Middle frontal gyrus (tissue), 1 donor: Measurements from ENCODE around the gene TRIM25.

ENCODE experiments used
- DNase-seq: peaks from one replicate; pipeline ENCODE4 v3.0.0-alpha.2; 2015; ENCODE audit warnings: low spot score; ENCODE audit errors: extremely low spot score

TRIM25 gene

DNA sequence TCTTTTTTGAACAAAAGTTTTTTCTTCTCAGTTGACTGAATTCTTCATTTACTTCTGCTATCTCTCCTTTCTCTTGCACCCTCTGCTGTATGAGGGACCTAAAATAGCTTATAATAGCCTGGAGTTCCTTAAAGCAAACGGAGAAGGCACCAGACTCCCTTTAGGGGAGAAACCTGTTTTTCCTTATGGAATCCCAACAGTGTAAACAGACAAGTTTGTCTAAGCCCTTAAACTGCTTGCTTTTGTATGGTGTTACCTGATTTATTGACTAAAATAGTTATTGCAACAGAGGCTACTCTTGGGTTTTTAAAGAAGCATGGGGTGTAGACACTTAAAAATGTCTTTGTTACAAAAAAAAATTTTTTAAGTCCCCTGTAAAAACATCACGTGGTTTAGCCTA lies 12.9 kb upstream of the TRIM25 start:
- no peak for DNase-seq

DNA sequence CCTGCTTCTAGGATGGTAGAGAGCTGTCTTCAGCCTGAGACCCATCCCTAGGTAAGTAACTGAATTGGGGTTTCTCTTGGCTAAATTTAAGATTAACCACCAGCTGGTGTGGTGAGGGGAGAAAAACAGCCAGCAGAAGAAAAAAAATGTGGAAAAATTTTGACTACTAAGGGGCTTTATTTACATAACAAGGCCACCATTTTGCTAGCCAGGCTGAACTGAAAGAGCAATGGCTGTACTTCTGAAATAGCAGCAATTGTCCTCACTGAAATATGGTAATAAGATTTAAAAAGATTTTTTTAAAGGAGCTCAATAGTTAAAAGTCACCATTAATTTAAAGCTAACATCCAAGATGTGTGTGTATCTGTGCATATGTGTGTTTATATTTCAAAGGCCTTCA lies 12.4 kb upstream of the TRIM25 start:
- no peak for DNase-seq

DNA sequence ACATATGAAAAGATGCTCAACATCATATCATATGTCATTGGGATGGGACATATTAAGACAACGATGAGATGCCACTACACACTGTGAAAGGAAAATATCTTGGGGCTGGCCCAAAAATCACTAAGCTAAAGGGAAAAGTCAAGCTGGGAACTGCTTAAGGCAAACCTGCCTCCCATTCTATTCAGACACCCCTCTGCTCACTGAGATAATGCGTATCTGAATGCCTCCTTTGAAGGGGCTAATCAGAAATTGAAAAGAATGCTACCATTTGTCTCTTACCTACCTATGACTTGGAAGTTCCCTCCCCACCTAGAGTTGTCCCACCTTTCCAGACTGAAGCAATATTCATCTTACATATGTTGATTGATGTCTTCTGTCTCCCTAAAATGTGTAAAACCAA lies 11.2 kb upstream of the TRIM25 start:
- no peak for DNase-seq

DNA sequence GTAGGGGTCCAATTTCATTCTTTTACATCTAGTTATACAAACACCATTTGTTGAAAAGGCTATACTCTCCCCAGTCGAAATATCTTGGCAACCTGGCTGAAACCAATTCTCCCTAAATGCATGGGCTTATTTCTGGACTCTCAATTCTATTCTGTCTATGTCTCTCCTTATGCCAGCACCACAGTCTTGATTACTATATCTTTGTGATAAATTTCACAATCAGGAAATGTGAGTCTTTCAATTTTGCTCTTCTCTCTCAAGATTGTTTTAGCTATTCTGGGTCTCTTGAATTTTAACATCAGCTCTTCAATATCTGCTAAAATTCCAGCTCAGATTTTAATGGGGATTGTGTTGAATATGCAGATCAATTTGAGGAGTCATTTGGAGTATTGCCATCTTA lies 5.9 kb upstream of the TRIM25 start:
- DNase-seq = no peak

DNA sequence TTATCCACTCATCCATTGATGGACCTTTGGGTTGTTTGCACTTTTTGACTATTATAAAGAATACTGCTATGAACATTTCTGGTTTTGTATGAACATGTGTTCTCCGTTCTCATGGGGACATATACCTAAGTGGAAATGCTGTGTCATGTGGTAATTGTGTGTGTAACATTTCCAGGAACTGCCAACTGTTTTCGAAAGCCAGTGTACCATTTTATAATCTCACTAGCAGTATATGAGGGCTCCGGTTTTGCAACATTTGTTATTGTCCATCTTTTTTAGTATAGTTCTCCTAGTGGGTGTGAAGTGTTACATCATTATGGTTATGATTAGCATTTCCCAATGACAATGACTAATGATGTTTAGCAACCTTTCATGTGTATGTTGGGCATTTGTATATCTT lies 5.1 kb upstream of the TRIM25 start:
- no peak for DNase-seq

DNA sequence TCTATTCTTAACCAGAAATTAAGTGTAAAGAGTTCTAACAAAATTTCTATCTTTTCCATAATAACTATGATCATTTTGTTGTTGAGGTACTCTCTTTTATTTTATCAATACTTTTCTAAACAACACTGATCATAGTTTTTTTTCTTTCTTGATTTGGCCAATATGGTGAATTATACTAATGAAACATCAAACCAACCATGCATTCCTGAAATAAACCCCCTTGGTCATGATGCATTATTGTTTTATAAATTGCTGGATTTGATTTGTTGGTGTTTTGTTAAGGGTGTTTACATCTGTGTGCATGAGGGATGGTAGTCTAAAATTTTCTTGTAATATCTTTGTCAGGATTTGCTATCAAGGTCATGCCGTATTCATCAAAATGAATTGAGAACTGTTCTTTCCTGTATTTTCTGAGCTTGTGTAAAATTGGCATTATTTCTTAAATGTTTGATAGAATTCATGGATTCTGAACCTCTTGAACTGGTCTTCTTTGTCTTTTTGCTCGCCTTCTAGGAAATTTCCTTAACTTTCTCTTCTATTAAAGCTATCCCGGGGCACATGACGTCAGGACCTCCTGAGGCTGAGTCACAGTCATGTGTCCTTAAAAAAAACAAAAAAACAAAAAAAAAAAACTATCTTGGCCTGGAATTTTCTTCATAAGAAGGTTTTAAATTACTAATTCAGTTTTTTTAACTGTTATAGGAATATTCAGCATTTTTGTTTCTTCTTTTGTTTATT lies 3.9 kb upstream of the TRIM25 start:
- no peak for DNase-seq

DNA sequence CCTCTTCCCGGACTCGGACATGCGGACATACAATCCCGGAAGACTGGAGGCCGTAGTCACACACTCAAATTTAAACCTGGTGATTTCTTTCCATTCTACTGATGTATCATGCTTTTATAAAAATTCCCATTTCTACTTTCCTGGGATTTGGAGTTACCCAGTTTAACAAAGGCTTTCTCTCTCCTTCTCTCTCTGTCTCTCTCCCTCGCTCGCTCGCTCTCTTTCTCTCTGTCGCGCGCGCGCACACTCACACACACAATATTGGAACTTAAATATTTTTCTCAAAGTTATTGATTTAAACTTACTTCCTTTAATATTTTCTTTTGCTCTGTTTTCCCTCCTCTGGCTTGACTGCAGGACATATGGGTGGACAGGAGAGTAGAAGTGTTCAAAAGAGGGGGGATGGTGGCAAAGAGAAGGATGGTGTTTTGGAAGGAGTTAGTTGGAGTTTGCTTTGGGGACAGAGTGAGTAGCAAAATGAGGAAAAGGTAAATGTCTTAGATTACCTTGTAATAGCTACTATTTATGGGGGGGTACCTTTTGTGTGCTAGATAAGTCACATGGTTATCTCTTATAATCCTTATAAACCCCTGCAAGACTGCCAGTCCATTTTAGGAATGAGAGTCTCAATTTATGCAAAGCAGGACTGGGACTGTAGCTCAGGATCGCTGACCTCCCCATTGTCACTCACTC lies 878 bp upstream of the TRIM25 start:
- DNase-seq = no peak

DNA sequence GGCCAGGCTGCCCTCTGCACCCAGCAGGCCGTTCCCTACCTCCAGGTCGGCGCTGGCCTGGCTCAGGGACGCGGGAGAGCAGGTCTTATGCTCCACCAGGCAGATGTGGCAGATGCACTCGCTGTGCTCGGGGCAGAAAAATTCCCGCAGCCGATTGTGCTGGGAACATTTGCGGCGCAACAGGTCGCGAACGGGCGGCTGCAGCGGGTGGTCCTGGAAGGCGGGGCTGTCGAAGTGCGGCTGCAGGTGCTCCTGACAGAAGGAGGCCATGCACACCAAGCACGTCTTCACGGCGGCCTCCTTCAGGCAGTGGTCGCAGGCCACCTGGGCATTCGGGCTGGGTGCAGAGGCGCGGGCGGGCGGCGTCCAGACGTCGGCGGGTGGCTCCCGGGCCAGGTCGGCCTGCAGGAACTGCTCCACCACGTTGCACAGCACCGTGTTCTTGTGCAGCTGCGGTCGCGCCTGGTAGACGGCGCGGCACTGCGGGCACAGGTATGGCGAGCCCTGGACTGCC lies 439 bp downstream of the TRIM25 start:
- DNase-seq = no peak

DNA sequence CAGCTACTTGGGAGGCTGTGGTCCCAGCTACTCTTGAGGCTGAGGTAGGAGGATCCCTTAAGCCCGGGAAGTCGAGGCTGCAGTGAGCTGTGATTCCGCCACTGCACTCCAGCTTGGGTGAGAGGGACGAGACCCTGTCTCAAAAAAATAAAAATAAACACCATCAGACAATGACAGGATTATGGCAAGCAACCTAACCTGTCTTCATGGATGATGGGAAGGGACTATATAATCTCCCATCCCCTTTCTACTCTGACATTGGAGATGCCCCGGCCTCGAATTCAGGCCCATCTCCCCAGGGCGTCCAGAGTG lies 893 bp downstream of the TRIM25 start:
- DNase-seq = no peak

DNA sequence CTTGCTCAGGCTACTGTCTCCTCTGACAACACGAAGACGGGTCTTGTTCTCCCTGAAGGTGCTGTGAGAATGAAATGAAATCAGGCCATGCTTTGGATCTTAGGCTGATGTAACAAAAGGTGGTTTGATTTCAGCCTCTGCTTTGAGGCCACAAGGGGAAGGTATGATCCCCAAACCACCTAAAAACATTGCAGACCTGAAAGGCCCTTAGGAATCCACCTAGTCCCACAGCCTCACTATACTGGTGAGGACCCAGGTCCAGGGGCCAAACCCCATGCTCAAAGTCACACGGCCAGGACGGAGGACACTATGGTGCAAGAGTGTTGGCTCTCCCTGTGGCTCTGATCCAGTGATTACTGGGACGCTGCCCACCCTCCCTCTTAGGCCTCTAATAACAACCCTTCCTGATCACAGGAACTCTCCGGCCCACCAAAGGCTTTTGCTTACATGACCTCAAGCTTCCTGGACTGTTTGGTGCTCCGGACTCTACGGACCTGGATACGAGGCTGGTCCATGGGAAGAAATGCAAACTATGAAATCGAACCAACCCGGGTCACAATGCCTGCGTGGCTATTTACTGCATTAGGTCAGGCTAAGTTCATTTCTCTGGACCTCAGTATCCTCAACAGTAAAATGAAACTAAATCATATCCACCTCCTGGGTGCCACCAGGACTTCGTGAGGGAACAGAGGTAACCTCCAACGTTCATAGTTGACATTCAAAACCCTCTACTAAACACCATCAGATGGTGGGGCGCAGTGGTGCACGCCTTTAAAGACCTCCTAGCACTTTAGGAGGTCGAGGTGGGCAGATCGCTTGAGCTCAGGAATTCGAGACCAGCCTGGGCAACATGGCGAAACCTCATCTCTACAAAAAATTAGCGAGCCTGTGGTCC lies 1.5 kb downstream of the TRIM25 start:
- DNase-seq = no peak

DNA sequence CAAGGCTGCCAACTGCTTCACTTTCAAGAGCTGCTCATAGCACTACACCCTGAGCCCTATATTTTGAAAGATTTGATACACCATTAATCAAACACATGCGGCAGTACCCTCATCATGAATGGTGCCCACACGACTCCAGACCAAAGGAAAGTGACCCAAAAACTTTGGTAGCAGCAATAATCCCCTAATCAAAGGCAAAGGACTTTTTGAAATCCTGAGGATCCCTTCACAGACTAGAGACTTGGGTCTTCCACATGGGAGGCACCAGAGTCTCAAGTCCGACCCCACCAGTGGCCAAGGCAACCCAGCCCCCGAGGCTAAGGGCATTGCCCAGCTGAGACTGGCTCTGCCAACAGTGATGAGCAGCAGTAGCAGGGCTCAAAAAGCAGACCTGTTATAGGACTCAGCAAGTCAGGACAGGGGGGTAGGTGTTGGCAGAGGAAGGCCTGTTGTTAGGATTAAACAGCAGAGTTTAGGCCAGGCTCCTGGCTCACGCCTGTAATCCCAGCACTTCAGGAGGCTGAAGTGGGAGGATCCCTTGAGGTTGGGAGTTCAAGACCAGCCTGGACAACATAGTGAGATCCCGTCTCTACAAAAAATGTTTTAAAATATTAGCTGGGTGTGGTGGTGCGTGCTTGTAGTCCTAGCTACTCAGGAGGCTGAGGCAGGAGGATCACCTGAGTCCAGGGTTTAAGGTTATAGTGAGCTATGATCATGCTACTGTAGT lies 3.2 kb downstream of the TRIM25 start:
- DNase-seq = no peak

DNA sequence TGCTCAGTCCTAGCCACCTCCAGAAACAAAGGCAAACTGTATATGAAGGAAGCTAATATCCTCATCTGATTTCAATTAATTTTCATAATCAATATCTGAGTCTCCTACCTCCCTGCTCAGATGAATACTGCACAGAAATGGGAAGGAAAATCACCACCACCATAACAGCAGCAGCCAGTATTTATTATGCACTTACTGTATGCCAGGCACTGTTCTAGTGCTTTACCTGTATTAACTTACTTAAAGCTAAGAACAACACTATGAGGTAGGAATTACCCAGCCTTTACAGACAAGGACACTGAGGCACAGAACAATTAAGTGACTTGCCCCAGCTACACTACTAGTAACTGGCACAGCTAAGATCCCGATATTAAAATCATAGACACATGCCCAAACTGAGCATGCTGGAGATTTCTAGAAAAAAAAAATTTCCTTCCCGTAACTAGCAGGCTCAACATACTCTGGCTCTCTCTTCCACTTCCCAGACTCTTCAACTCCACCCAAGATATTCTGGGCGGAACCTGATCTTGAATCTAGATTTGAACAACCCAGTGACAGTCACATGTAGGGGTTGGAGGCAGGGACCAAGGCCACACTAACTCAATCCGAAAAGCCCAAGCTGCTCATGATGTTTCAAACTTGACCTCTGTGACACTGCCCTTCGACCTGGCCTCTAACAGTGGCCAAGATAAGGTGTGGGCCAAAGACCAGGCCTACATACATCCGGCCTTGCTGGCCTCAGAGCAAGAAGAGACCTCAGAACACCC lies 3.9 kb downstream of the TRIM25 start:
- no peak for DNase-seq

DNA sequence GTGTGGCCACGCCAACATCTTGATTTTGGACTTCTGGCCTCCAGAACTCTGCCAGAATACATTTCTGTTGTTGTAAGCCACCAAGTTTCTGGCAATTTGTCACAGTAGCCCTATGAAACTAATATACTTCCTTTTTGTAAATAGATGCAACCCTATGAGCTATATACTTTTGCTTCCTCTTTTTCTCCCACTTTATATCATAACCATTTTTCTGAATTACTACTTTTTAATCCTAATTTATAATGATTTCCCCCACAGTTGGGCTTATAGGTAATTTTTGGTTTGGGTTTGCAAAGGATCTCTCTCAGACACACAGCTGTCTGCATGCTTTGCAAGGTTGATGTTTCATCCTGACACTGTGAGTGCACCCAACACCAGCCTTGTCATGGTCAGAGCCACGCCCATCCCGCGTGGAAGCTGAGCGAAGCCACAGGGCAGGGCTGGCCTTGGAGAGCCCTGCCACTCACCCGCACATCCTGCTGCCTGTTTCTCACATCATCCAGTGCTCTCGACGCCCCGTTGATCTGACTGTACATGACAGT lies 5.8 kb downstream of the TRIM25 start:
- no peak for DNase-seq

DNA sequence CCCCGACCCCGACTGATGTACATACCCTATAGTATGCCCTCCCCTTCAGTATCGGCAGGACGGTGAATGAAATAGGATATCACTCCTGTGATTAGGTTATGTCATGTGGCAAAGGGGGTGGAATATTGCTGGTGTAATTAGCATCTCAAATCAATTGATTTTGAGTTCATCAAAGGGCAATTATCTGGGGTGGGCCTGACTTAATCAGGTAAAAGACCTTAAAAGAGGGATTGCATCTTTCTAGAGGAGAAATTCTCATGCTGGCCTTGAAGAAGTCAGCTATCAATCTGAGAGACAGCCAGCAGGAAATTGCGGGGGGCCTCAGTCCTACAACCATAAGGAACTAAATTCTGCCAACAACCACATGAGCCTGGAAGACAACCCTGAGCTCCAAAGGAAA lies 10.3 kb downstream of the TRIM25 start:
- no peak for DNase-seq

DNA sequence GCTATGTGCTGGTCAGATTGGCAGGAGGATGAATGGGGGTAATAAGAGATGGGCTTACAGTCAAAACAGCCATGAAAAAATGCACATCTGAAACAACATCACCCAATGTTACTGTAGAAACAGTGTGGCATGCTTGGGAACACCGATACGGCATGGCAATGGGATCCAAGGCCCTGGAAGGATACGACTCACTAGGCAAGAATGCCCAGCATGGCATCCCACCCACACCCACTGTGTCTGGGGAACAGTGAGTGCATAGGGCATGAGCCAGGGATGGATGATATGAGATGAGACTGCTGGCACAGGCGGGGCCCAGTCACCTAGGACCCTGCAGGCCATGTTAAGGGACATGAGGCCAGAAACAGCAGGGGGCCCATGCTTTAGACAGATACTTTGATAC lies 11.5 kb downstream of the TRIM25 start:
- DNase-seq = no peak

DNA sequence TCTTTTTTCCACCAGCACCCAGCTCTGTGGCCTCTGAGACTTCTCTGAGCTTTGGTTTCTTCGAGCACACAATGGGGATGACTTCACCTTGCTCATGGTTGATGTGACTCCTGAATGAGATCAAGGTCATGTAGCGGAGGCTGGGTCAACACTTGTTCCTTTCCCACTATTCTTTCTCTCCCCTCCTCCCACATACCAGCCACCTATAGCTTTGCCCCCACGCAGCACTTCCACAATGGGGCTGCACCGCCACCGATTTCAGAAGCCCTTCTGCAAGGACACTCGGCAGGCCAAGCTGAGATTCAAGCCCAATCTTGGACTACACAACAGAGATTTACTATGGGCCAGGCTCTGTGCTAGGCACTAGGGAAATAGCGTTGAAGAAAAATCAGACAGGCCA lies 14.4 kb downstream of the TRIM25 start:
- DNase-seq = no peak

DNA sequence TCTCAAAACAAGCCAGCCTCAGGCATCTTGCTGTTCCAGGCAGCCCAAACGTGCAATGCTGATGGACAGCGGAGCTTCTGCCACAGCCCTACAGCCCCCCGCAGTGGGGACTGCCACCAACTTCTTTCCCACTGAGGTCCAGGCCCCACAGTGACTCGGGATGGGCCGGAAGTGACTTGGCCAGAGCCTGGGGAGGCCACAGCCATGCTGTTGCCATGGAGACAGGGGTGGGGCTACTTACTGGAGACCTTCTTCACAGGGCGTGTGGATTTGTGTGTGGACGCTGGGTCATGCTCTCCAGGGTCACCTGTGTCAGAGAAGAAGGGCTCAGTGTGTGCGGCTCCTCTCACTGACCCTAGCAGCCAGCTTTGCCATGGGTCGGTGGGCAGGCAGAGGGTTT lies 15.0 kb downstream of the TRIM25 start:
- DNase-seq = no peak

DNA sequence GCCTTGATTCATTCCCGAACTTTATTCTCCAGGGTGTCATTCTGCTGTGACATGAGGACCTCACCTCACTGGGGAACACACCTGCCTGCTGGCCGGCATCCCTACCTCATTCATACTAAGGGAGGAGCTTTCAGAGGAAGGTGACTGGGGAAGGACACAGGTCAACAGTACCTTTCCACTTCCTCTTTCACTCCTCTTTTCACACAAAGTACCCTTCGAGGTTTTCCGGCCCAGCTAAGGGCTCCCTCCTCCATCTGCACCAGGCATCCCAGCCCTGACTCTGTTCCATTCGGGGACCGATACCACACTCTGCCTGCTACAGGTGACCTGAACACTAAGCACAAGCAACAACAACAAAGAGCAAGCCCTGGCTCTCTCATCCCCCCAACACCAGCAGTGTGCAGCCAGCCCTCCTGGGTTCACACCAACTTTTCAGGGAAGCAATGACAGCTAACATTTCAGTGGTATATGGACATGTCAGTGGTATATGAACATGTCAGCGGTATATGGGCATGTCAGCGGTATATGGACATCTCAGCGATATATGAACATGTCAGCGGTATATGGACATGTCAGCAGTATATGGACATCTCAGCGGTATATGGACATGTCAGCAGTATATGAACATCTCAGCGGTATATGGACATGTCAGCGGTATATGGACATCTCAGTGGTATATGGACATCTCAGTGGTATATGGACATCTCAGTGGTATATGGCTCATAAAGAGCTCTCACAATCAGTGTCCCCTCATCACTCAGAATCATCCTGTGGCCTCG lies 16.0 kb downstream of the TRIM25 start:
- DNase-seq = no peak

DNA sequence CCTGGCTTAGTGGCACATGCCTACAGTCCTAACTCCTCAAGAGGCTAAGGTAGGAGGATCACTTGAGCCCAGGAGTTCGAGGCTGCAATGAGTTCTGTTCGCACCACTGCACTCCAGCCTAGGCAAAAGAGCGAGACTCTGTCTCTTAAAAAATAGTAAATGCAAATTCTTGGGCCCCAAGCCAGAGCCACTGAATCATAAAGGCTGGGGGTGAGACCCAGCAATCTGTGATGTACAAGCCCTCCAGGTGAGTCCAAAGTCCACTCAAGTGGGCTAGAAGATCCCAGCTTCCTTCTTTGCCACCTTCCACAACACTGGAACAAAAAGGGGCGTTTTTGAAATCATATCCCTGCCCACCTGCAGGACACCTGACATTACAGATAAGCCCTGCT lies 16.9 kb downstream of the TRIM25 start:
- DNase-seq = no peak
